ENCODE data around the gene PIK3CG.
"Not testable (repeated sequence)": the region's sequence is repeated elsewhere in the genome, so short reads cannot be mapped to it uniquely, and the experiment has no call there.

The PIK3CG gene

GRCh38 chr7:106823631-106824030, 41.5 kb upstream of the PIK3CG start:
- no peak overlapping the region for H3K4me3 ChIP-seq (ENCODE audit: low read depth, low read length)
- no peaks in the 10 kb centered on the region for H3K27me3 ChIP-seq (replicated peaks)
- no peaks in the 10 kb centered on the region for H3K36me3 ChIP-seq (replicated peaks)
- H3K27ac ChIP-seq, result no peak overlapping the region
- in situ Hi-C loops (cut with HindIII; ENCODE audit: low pct_ligation_motif_present, low sequenced_read_pairs), result no loop called here
- no peak for TF ChIP-seq CTCF (IDR thresholded peaks at IDR 0.05; ENCODE audit: low read depth, low read length, missing control alignments)
- DNase-seq, result no peak

GRCh38 chr7:106824458-106824857, 40.6 kb upstream of the PIK3CG start:
- peak; percentile 17 for DNase-seq
- in situ Hi-C loops (cut with HindIII; ENCODE audit: low pct_ligation_motif_present, low sequenced_read_pairs), result no loop called here
- Histone ChIP-seq H3K4me3 (ENCODE audit: low read depth, low read length) (no peak overlapping the region), H3K27me3 (replicated peaks) (no peaks in the 10 kb centered on the region), H3K36me3 (replicated peaks) (no peaks in the 10 kb centered on the region), H3K27ac (no peak overlapping the region)
- TF ChIP-seq CTCF (IDR thresholded peaks at IDR 0.05; ENCODE audit: low read depth, low read length, missing control alignments), result no peak

GRCh38 chr7:106827626-106828025, 37.5 kb upstream of the PIK3CG start:
- in situ Hi-C loops (cut with HindIII; ENCODE audit: low pct_ligation_motif_present, low sequenced_read_pairs), result no loop called here
- DNase-seq, result no peak
- Histone ChIP-seq H3K4me3 (ENCODE audit: low read depth, low read length) (no peak overlapping the region), H3K27ac (no peak overlapping the region), H3K27me3 (replicated peaks) (no peaks in the 10 kb centered on the region), H3K36me3 (replicated peaks) (no peaks in the 10 kb centered on the region)
- TF ChIP-seq CTCF (IDR thresholded peaks at IDR 0.05; ENCODE audit: low read depth, low read length, missing control alignments), result no peak

- in situ Hi-C loops (cut with HindIII; ENCODE audit: low pct_ligation_motif_present, low sequenced_read_pairs), result no loop called here
- no peak overlapping the region for H3K27ac ChIP-seq
- TF ChIP-seq CTCF (IDR thresholded peaks at IDR 0.05; ENCODE audit: low read depth, low read length, missing control alignments), result no peak
Observed at GRCh38 chr7:106829496-106829895, 35.6 kb upstream of the PIK3CG start.

GRCh38 chr7:106830896-106831295, 34.2 kb upstream of the PIK3CG start:
- H3K36me3 ChIP-seq (replicated peaks); H3K4me3 ChIP-seq (ENCODE audit: low read depth, low read length); in situ Hi-C loops (cut with HindIII; ENCODE audit: low pct_ligation_motif_present, low sequenced_read_pairs); H3K27ac ChIP-seq; DNase-seq; H3K27me3 ChIP-seq (replicated peaks): not testable (repeated sequence)

More at GRCh38 chr7:106829496-106829895, 35.6 kb upstream of the PIK3CG start:
- no peak for DNase-seq
- Histone ChIP-seq H3K27me3 (replicated peaks) (no peaks in the 10 kb centered on the region), H3K36me3 (replicated peaks) (no peaks in the 10 kb centered on the region), H3K4me3 (ENCODE audit: low read depth, low read length) (no peak overlapping the region)

- no peak for TF ChIP-seq CTCF (IDR thresholded peaks at IDR 0.05; ENCODE audit: low read depth, low read length, missing control alignments)
- in situ Hi-C loops (cut with HindIII; ENCODE audit: low pct_ligation_motif_present, low sequenced_read_pairs), result no loop called here
- no peak for DNase-seq
- Histone ChIP-seq H3K27ac (no peak overlapping the region), H3K27me3 (replicated peaks) (no peaks in the 10 kb centered on the region), H3K4me3 (ENCODE audit: low read depth, low read length) (no peak overlapping the region), H3K36me3 (replicated peaks) (no peaks in the 10 kb centered on the region)
Observed at GRCh38 chr7:106836816-106837215, 28.3 kb upstream of the PIK3CG start.

Measured in brain microvascular endothelial cell (primary cell).